Body of pancreas (tissue), 4 donors: ENCODE data around the gene MRPL34. TPM values are rescaled to one million over a fixed set of nuclear protein-coding genes. Genes with fewer than 3 reads are reported as not detected.
"Not testable (repeated sequence)": the region's sequence is repeated elsewhere in the genome, so short reads cannot be mapped to it uniquely, and the experiment has no call there.

Experiments
- ATAC-seq: fragments of 150-250 bp; one replicate; pipeline ENCODE4 v1.9.1; 2016
- DNase-seq, 4 donors: peaks; one replicate each; pipeline ENCODE4 v3.0.0-alpha.2; 2019
- H3K27ac ChIP-seq, 4 donors: fragments of 200-600 bp; sonication (generic); 1 replicate in 3 of 4; 2 replicates in 1 of 4; pipeline versions ENCODE4 v1.5.1 to v1.6.1; 2016 to 2019; ENCODE audit warnings: mild to moderate bottlenecking in 1 of 4, mixed read lengths in 1 of 4, moderate library complexity in 1 of 4
- H3K27me3 ChIP-seq, 2 donors: fragments of 200-600 bp; sonication (generic); one replicate each; pipeline ENCODE4 v1.6.0; 2016; ENCODE audit warnings: mild to moderate bottlenecking in 1 of 2
- H3K36me3 ChIP-seq, 2 donors: fragments of 200-600 bp; sonication (generic); replicated peaks in 1 of 2; 2 replicates each; pipeline ENCODE4 v1.5.1; 2016; ENCODE audit warnings: low read depth in 2 of 2; ENCODE audit not compliant: insufficient read depth in 1 of 2
- H3K4me1 ChIP-seq: fragments of 200-600 bp; sonication (generic); one replicate; pipeline ENCODE4 v1.6.0; 2016
- H3K4me3 ChIP-seq, 2 donors: fragments of 200-600 bp; sonication (generic); 1 replicate in 1 of 2; 2 replicates in 1 of 2; pipeline ENCODE4 v1.5.1; 2016 to 2019
- H3K9me3 ChIP-seq, 3 donors: fragments of 200-600 bp; sonication (generic); 1 replicate in 2 of 3; 2 replicates in 1 of 3; pipeline ENCODE4 v1.5.1; 2016
- POLR2A ChIP-seq, 3 donors: fragments of 450-650 bp; IDR thresholded peaks; one replicate each; pipeline ENCODE4 v1.6.1; 2016; ENCODE audit warnings: antibody characterized with exemption in 3 of 3, mild to moderate bottlenecking in 2 of 3
- WGBS, 2 donors: methylation state at CpG; one replicate each; pipeline ENCODE4 v1.1.5; 2017; 5-methylcytosine and 5-hydroxymethylcytosine counted together
- intact Hi-C: fragments of 100-400 bp; cut with DNase I; formaldehyde crosslinking; loops from one replicate; pipeline ENCODE4 v1.15.1; 2023
- total RNA-seq, 2 donors: library from RNA; depleted of rRNA; stranded (reverse); fragments of >200 nt; gene quantifications; one replicate each; pipeline ENCODE4 v1.1.0, GENCODE V29; 2016
- TF ChIP-seq, protein P1 (sequence below), 7 experiments: fragments of 450-650 bp in 4 of 7; fragments of 200-600 bp in 3 of 7; sonication (generic) in 3 of 7; IDR thresholded peaks; one replicate each; pipeline ENCODE4 v1.5.1; 2016 to 2019; ENCODE audit warnings: antibody characterized with exemption in 7 of 7

MRPL34 gene
- total RNA-seq, 2 donors from 2014 or later = 47.7 to 152 TPM

DNA sequence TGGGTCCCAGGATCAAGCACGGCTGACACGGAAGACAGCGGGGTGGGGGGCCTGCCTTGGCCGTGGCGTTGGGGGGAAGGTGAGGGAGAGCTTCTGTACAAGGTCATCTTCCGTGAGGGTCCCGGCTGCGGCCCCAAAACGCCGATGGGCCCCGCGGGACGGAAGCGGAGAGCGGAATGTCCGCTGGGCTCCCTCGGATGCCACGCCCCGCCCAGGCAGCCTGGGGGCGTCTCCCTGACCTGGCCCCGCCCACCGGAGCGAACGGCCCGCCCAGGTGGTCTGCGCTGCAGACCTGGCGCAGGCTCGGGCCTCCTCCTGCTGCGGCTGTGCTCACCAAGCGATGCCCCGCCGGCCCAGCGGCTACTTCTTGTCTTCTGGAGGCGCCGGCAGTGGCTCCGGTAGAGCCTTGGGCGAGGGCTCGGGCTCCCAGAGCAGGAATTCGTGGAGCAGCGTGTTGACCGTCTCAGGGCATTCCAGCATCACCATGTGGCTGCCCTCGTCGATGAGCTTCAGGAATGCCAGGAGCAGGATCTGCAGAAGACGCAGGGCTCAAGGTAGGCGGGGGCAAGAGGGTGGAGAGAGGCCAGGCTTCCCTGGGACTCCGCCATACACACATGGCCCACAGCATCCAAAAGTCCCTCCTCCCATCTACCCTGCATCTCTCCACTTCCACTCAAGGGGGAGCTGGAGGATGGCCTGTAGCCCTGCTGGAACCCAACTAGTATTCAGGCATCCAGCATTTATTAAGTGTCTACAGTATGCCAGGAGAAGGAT lies 13.2 kb upstream of the MRPL34 start:
- H3K4me1 ChIP-seq = no peaks in the 10 kb centered on the region
- WGBS, 2 donors = 21 to 87% methylated on average over 8 to 29 of the region's 46 CpGs
- intact Hi-C loops = no loop called here
- ATAC-seq (peak; percentile 66), DNase-seq (peak in 3 of 4 donors; percentile 51 to 63 (median 57))
- H3K27me3 ChIP-seq = no peaks in the 10 kb centered on the region
- H3K9me3 ChIP-seq = no peaks in the 10 kb centered on the region
- peak overlapping the region in 2 of 4 donors; percentile 59 to 61 for H3K27ac ChIP-seq
- TF ChIP-seq, protein P1, sequence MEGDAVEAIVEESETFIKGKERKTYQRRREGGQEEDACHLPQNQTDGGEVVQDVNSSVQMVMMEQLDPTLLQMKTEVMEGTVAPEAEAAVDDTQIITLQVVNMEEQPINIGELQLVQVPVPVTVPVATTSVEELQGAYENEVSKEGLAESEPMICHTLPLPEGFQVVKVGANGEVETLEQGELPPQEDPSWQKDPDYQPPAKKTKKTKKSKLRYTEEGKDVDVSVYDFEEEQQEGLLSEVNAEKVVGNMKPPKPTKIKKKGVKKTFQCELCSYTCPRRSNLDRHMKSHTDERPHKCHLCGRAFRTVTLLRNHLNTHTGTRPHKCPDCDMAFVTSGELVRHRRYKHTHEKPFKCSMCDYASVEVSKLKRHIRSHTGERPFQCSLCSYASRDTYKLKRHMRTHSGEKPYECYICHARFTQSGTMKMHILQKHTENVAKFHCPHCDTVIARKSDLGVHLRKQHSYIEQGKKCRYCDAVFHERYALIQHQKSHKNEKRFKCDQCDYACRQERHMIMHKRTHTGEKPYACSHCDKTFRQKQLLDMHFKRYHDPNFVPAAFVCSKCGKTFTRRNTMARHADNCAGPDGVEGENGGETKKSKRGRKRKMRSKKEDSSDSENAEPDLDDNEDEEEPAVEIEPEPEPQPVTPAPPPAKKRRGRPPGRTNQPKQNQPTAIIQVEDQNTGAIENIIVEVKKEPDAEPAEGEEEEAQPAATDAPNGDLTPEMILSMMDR (IDR thresholded peaks at IDR 0.05) = peak; percentile 12 to 61 (median 38)
- peak in 1 of 3 donors; percentile 23 for TF ChIP-seq POLR2A (IDR thresholded peaks at IDR 0.05)
- peak overlapping the region in 1 of 2 donors; percentile 17 for H3K4me3 ChIP-seq
- no peaks in the 10 kb centered on the region for H3K36me3 ChIP-seq

DNA sequence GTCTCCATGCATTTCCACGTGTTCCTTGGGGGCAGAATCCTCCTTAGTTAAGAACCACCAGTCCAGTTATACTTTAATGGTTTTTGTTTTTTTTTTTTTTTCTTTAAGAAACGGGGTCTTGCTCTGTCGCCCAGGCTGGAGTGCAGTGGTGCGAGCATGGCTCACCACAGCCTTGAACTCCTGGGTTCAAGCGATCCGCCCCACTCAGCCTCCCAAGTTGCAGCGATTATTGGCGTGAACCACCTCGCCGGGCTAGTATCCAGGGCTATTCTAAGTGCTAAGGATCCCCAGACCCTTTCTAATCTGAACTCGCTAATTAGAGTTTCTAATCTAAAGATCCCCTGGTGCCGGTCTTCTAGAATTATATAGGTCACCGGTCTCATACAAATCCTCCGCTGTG lies 12.1 kb upstream of the MRPL34 start:
- H3K9me3 ChIP-seq = no peaks in the 10 kb centered on the region
- 88 to 97% methylated on average over 14 of the region's 14 CpGs for WGBS, 2 donors
- H3K4me3 ChIP-seq = no peak overlapping the region
- TF ChIP-seq, protein P1 (IDR thresholded peaks at IDR 0.05) = no peak
- TF ChIP-seq POLR2A (IDR thresholded peaks at IDR 0.05) = no peak
- H3K27ac ChIP-seq = no peak overlapping the region
- DNase-seq = no peak
- H3K36me3 ChIP-seq = no peaks in the 10 kb centered on the region
- H3K4me1 ChIP-seq = no peaks in the 10 kb centered on the region
- ATAC-seq = no peak
- intact Hi-C loops = no loop called here
- no peaks in the 10 kb centered on the region for H3K27me3 ChIP-seq

DNA sequence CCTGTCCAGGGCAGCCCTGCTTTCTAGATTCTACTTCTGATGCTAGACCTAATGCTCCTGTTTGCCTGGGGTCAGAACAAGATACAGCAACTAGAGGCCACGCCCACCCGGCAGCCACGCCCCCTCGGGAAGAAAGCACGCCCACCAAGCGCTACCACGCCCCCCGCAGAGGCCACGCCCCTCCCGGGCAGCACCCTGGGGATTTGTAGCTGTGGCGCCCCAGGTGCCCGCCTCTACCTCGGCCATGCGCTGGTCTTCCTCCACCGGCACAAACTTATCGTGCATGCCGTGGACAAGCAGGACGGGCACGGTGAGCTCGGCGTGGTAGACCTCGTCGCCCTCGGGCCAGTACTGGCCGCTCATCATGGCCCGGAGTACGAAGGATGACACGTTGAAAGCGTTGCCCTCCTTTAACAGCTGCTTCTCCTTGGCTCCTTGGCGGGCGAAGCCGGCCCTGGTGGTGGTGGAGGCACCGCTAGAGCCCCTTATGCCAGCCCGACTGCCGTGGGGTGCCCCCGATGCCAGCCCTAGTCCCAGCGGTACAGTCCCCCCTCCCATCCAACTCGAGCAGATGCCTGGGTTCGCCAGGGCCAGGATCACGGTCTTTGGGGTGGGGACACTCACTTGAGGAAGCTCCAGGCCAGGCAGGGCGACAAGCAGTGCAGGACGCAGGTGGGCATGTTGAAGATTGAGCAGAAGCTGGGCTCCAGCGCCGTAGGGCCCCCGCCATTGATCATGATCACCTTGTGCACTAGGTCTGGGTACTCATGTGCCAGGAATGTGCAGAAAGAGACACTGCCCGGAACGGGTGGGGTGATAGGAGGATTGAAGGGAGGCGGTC lies 11.4 kb upstream of the MRPL34 start:
- 80 to 96% methylated on average over 19 to 47 of the region's 48 CpGs for WGBS, 2 donors
- no peak overlapping the region for H3K4me3 ChIP-seq
- TF ChIP-seq, protein P1 (IDR thresholded peaks at IDR 0.05) = no peak
- TF ChIP-seq POLR2A (IDR thresholded peaks at IDR 0.05) = no peak
- intact Hi-C loops = no loop called here
- no peak overlapping the region for H3K27ac ChIP-seq
- H3K4me1 ChIP-seq = no peaks in the 10 kb centered on the region
- DNase-seq (peak in 1 of 4 donors; percentile 37), ATAC-seq (no peak)
- no peaks in the 10 kb centered on the region for H3K27me3 ChIP-seq
- no peaks in the 10 kb centered on the region for H3K9me3 ChIP-seq
- H3K36me3 ChIP-seq = no peaks in the 10 kb centered on the region

DNA sequence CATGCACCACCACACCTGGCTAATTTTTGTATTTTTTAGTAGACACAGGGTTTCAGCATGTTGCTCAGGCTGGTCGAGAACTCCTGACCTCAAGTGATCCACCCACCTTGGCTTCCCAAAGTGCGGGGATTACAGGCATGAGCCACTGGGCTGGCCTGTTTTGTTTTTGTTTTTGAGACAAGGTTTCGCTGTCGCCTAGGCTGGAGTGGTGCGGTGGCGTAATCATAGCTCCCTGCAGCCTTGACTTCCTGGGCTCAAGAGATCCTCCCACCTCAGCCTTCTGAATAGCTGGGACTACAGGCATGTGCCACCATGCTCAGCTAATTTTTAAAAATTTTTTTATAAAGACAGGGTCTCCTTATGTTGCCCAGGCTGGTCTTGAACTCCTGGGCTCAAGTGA lies 10.1 kb upstream of the MRPL34 start:
- H3K36me3 ChIP-seq, H3K9me3 ChIP-seq, DNase-seq, ATAC-seq, H3K27me3 ChIP-seq, intact Hi-C loops, H3K4me1 ChIP-seq, H3K27ac ChIP-seq, H3K4me3 ChIP-seq: not testable (repeated sequence)
- 96% methylated on average over 4 to 6 of the region's 6 CpGs for WGBS, 2 donors

DNA sequence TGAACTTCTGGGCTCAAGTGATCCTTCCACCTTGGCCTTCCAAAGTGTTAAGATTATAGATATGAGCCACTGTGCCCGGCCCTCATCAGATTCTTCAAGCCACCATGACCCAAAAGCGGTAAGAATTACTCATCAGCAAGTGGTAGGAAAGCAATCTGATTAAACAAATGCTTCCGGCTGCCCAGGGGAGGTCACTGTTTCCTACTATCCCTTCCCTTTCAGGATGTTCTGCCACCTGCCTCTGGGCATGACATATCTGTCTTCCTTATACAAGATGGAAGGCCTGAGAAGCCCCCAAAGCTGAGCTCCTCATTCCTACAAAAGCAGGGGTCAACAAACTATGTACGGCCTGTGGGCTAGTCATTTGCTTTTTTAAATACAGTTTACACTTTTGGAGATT lies 9.4 kb upstream of the MRPL34 start:
- WGBS, 2 donors = 78 to 84% methylated on average over 3 to 4 of the region's 4 CpGs
- H3K36me3 ChIP-seq = no peaks in the 10 kb centered on the region
- no peak for ATAC-seq
- no peak overlapping the region for H3K27ac ChIP-seq
- intact Hi-C loops = no loop called here
- DNase-seq = no peak
- TF ChIP-seq, protein P1 (IDR thresholded peaks at IDR 0.05) = no peak
- no peak for TF ChIP-seq POLR2A (IDR thresholded peaks at IDR 0.05)
- no peaks in the 10 kb centered on the region for H3K9me3 ChIP-seq
- H3K27me3 ChIP-seq = no peaks in the 10 kb centered on the region
- no peaks in the 10 kb centered on the region for H3K4me1 ChIP-seq
- no peak overlapping the region for H3K4me3 ChIP-seq
